ENCODE measurements around the gene CNOT6L.

DNA sequence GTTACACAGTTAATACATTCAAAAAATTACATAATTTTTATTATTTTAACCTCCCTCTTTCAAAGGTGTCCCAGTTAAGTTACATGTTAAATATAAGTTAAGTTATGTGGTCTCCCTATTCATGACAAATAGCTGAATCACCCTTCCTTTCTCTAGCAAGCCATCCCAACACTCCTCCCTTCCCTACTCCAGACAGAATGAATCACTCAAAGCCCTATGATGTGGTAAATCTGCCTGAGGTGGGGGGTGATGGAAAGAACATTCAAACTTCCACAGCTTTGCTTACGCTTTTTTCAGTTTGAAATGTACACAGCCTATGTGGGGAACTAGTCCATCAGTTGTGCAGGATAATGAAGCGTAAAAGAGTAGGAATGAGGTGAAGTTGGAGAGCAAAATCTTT, 123.4 kb downstream of the CNOT6L start:
- TF ChIP-seq SUZ12 (IDR thresholded peaks at IDR 0.05; ENCODE audit: extremely low read depth, insufficient read depth, insufficient read length) = no peak
- TF ChIP-seq YY1 (IDR thresholded peaks at IDR 0.05; ENCODE audit: insufficient read depth, insufficient read length) = no peak
- no peak for TF ChIP-seq ZNF274 (IDR thresholded peaks at IDR 0.05; ENCODE audit: low read depth, low read length)
